ENCODE data around the gene SPINT1.

Gene SPINT1, protein sequence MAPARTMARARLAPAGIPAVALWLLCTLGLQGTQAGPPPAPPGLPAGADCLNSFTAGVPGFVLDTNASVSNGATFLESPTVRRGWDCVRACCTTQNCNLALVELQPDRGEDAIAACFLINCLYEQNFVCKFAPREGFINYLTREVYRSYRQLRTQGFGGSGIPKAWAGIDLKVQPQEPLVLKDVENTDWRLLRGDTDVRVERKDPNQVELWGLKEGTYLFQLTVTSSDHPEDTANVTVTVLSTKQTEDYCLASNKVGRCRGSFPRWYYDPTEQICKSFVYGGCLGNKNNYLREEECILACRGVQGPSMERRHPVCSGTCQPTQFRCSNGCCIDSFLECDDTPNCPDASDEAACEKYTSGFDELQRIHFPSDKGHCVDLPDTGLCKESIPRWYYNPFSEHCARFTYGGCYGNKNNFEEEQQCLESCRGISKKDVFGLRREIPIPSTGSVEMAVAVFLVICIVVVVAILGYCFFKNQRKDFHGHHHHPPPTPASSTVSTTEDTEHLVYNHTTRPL

GRCh38 chr15:40843885-40844695 is at the start of gene SPINT1:
Gene SPINT1 (plus strand): TSS chr15:40844048. CDS start chr15:40844555, 507 bp downstream.
- DNase-seq (ENCODE audit: low read depth), result no peak

- DNase-seq (ENCODE audit: low read depth), result no peak
These were observed 47.8 kb upstream of the SPINT1 start for GRCh38 chr15:40796041-40796440.

DNA sequence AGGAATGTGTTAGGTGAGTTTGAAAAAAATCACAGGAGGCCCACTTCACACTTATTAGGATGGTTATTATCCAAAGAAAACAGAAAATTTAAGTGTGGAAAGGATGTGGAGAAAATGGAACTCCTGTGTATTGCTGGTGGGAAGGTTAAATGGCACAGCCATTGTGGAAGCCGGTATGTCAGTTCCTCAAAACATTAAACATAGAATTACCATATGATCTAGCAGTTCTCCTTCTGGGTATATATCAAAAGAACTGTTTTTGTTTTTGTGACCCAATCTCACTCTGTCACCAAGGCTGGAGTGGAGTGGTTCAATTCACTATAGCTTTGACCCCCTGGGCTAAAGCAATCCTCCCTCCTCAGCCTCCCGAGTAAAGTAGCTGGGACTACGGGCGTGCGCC is 47.3 kb upstream of the SPINT1 start:
- DNase-seq (ENCODE audit: low read depth), result no peak

GRCh38 chr15:40799523-40799922 is 44.3 kb upstream of the SPINT1 start:
- no peak for DNase-seq (ENCODE audit: low read depth)

DNA sequence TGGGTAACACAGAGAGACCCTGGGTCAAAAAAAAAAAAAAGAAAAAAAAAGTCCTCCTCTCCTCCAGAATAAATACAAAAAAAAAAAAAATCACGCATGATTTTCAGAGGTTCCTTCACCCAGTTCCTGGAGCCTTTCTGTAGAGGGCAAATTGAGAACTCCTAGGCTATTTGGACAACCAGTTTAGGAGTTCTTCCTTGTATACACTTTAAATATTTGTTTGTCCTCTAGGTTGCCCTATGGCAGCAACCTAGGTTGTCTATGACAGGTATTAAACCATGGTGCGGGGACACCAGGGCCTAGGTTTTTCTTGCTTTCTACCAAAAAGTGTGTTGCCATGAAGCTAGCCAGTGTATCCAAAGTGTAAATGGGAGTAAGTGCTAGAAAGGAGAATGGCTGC is 40.8 kb upstream of the SPINT1 start:
- DNase-seq (ENCODE audit: low read depth), result no peak

DNA sequence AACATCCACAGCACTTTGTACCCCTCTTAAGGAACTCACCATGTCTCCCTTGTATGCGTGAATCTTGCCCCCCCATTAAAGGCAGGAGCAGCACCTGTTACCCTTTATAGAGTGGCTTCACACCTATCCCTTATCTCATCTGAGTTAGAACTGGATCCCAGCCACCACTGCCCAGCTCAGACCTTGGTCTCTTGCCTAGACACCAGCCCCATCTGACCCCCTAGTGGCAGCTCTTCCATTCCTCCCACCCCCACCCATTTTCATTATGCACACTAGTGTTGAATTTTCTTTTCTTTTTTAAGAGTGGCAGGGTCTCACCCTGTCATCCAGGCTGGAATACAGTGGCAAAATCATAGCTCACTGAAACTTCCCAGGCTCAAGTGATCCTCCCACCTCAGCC is 40.2 kb upstream of the SPINT1 start:
- no peak for DNase-seq (ENCODE audit: low read depth)

GRCh38 chr15:40806672-40807027 is 37.2 kb upstream of the SPINT1 start:
- DNase-seq (ENCODE audit: low read depth), result no peak

GRCh38 chr15:40807028-40807887 is 36.6 kb upstream of the SPINT1 start, which contains the start of the genes DNAJC17 and ZFYVE19:
Gene DNAJC17 (minus strand): TSS chr15:40807473. CDS start chr15:40807446, 27 bp downstream.
Gene ZFYVE19 (plus strand): TSS chr15:40807089. CDS start chr15:40807590, 501 bp downstream.
- DNase-seq (ENCODE audit: low read depth), result peak; percentile 89

GRCh38 chr15:40807888-40808461 is 35.9 kb upstream of the SPINT1 start:
- no peak for DNase-seq (ENCODE audit: low read depth)

- no peak for DNase-seq (ENCODE audit: low read depth)
These were observed 34.9 kb upstream of the SPINT1 start for GRCh38 chr15:40808861-40809450.

GRCh38 chr15:40812721-40813425 is 31.0 kb upstream of the SPINT1 start:
- DNase-seq (ENCODE audit: low read depth), result no peak

DNA sequence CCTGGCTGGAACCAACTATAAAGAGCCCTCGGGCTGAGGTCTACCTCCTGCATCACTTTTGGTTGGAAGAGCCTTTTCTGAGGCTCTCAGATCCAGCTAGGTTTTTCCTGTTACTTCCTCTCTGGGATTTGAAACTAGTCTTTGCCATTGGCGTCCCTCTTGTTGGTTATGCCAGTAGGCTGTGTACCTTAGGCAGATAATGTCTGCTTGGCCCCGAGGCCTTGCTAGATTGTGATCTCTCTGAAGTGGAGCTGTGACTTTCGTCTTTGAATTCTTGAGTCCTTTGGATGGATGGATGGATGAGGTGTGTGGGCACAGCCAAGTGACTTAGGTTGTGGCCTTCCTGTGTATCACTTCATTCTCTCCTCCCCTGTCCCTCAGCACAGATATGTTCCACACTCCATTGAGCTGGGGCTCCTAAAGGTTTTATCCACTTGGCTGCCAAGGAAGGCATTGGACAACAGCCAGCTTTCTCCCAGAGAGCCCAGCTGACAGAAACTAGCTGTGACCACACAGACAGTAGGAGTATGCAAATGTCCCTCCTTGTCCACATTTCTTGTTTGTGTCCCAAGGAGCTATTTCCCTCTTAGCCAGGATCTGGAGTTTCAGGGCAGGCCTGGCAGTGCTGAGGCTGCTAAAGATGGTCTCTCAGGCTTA is 28.7 kb upstream of the SPINT1 start:
- no peak for DNase-seq (ENCODE audit: low read depth)

DNA sequence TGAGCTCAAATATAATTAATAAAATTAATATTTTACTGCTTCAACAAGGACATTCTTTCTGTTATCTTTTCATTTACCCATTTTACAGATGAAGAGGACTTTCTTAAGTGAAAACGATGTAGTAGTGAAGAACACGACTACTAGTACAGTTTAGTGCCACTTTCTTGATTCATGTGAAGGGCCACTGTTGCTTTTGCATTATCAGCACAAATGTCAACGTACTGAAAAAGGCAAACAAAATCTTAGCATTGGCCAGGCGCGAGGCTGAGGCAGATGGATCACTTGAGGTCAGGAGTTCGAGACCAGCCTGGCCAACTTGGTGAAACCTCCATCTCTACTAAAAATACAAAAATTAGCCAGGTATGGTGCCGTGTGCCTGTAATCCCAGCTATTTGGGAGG is 24.8 kb upstream of the SPINT1 start:
- no peak for DNase-seq (ENCODE audit: low read depth)

DNA sequence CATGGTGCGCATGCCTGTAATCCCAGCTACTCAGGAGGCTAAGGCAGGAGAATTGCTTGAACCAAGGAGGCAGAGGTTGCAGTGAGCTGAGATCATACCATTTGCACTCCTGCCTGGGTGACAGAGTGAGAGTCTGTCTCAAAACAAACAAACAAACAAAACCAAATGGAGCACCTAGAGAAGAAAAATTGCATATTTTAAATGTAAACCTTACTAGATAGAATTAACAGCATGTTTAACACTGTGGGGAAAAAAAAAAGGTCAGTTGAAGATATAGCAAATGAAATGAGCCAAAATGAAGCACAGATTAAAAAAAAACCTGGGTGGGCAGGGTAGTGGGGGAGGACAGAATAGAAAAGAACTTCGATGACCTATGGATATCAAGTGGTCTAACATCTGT is 22.7 kb upstream of the SPINT1 start:
- no peak for DNase-seq (ENCODE audit: low read depth)

- DNase-seq (ENCODE audit: low read depth), result no peak
These were observed 20.1 kb upstream of the SPINT1 start for GRCh38 chr15:40823572-40824343.

- no peak for DNase-seq (ENCODE audit: low read depth)
These were observed 18.0 kb upstream of the SPINT1 start for GRCh38 chr15:40825661-40826422.

GRCh38 chr15:40826423-40827075 is 17.3 kb upstream of the SPINT1 start:
- no peak for DNase-seq (ENCODE audit: low read depth)
